ENCODE results near the gene GTF2IRD1.

The GTF2IRD1 gene

GRCh38 chr7:74475243-74475986 lies 21.7 kb downstream of the GTF2IRD1 start:
- TF ChIP-seq POLR2A (IDR thresholded peaks at IDR 0.05; ENCODE audit: low read depth, low read length): no peak
- TF ChIP-seq TAF1 (IDR thresholded peaks at IDR 0.05; ENCODE audit: borderline replicate concordance, low read depth, low read length): no peak
- no peak for TF ChIP-seq POLR2AphosphoS5 (IDR thresholded peaks at IDR 0.05; ENCODE audit: low read depth, low read length)
- DNase-seq (ENCODE audit: insufficient read length) (no peak), FAIRE-seq (no peak)

- TF ChIP-seq POLR2A (IDR thresholded peaks at IDR 0.05; ENCODE audit: low read depth, low read length) (no peak), TAF1 (IDR thresholded peaks at IDR 0.05; ENCODE audit: borderline replicate concordance, low read depth, low read length) (no peak), POLR2AphosphoS5 (IDR thresholded peaks at IDR 0.05; ENCODE audit: low read depth, low read length) (no peak)
- DNase-seq (ENCODE audit: insufficient read length) (no peak), FAIRE-seq (no peak)
Measured at GRCh38 chr7:74475987-74476350, 22.3 kb downstream of the GTF2IRD1 start.

GRCh38 chr7:74476626-74477025 lies 22.9 kb downstream of the GTF2IRD1 start:
- DNase-seq (ENCODE audit: insufficient read length) (no peak), FAIRE-seq (no peak)
- TF ChIP-seq POLR2A (IDR thresholded peaks at IDR 0.05; ENCODE audit: low read depth, low read length) (no peak), POLR2AphosphoS5 (IDR thresholded peaks at IDR 0.05; ENCODE audit: low read depth, low read length) (no peak), TAF1 (IDR thresholded peaks at IDR 0.05; ENCODE audit: borderline replicate concordance, low read depth, low read length) (no peak)

GRCh38 chr7:74478671-74479065 lies 25.0 kb downstream of the GTF2IRD1 start:
- FAIRE-seq: no peak
- DNase-seq (ENCODE audit: insufficient read length): no peak
- TF ChIP-seq POLR2A (IDR thresholded peaks at IDR 0.05; ENCODE audit: low read depth, low read length) (no peak), TAF1 (IDR thresholded peaks at IDR 0.05; ENCODE audit: borderline replicate concordance, low read depth, low read length) (no peak), POLR2AphosphoS5 (IDR thresholded peaks at IDR 0.05; ENCODE audit: low read depth, low read length) (no peak)

- FAIRE-seq: no peak
- TF ChIP-seq POLR2AphosphoS5 (IDR thresholded peaks at IDR 0.05; ENCODE audit: low read depth, low read length) (no peak), POLR2A (IDR thresholded peaks at IDR 0.05; ENCODE audit: low read depth, low read length) (no peak), TAF1 (IDR thresholded peaks at IDR 0.05; ENCODE audit: borderline replicate concordance, low read depth, low read length) (no peak)
- DNase-seq (ENCODE audit: insufficient read length): no peak
Measured at GRCh38 chr7:74479066-74479781, 25.5 kb downstream of the GTF2IRD1 start.

GRCh38 chr7:74479961-74480829 lies 26.5 kb downstream of the GTF2IRD1 start:
- TF ChIP-seq POLR2AphosphoS5 (IDR thresholded peaks at IDR 0.05; ENCODE audit: low read depth, low read length) (no peak), TAF1 (IDR thresholded peaks at IDR 0.05; ENCODE audit: borderline replicate concordance, low read depth, low read length) (no peak), POLR2A (IDR thresholded peaks at IDR 0.05; ENCODE audit: low read depth, low read length) (no peak)
- DNase-seq (ENCODE audit: insufficient read length) (no peak), FAIRE-seq (no peak)

- no peak for FAIRE-seq
- DNase-seq (ENCODE audit: insufficient read length): no peak
- TF ChIP-seq POLR2AphosphoS5 (IDR thresholded peaks at IDR 0.05; ENCODE audit: low read depth, low read length) (no peak), TAF1 (IDR thresholded peaks at IDR 0.05; ENCODE audit: borderline replicate concordance, low read depth, low read length) (no peak), POLR2A (IDR thresholded peaks at IDR 0.05; ENCODE audit: low read depth, low read length) (no peak)
Measured at GRCh38 chr7:74480861-74481417, 27.2 kb downstream of the GTF2IRD1 start.

GRCh38 chr7:74481458-74482196 lies 27.9 kb downstream of the GTF2IRD1 start:
- no peak for TF ChIP-seq TAF1 (IDR thresholded peaks at IDR 0.05; ENCODE audit: borderline replicate concordance, low read depth, low read length)
- no peak for TF ChIP-seq POLR2AphosphoS5 (IDR thresholded peaks at IDR 0.05; ENCODE audit: low read depth, low read length)
- no peak for TF ChIP-seq POLR2A (IDR thresholded peaks at IDR 0.05; ENCODE audit: low read depth, low read length)
- FAIRE-seq (no peak), DNase-seq (ENCODE audit: insufficient read length) (no peak)

- no peak for DNase-seq (ENCODE audit: insufficient read length)
- TF ChIP-seq POLR2A (IDR thresholded peaks at IDR 0.05; ENCODE audit: low read depth, low read length) (no peak), POLR2AphosphoS5 (IDR thresholded peaks at IDR 0.05; ENCODE audit: low read depth, low read length) (no peak), TAF1 (IDR thresholded peaks at IDR 0.05; ENCODE audit: borderline replicate concordance, low read depth, low read length) (no peak)
- FAIRE-seq: no peak
Measured at GRCh38 chr7:74482197-74482467, 28.4 kb downstream of the GTF2IRD1 start.

- DNase-seq (ENCODE audit: insufficient read length) (no peak), FAIRE-seq (no peak)
- TF ChIP-seq TAF1 (IDR thresholded peaks at IDR 0.05; ENCODE audit: borderline replicate concordance, low read depth, low read length) (no peak), POLR2A (IDR thresholded peaks at IDR 0.05; ENCODE audit: low read depth, low read length) (no peak), POLR2AphosphoS5 (IDR thresholded peaks at IDR 0.05; ENCODE audit: low read depth, low read length) (no peak)
Measured at GRCh38 chr7:74482629-74483401, 29.1 kb downstream of the GTF2IRD1 start.
